K562 (cell line): ENCODE data around the gene ZGLP1. TPM values are rescaled to one million over a fixed set of nuclear protein-coding genes. Genes with fewer than 3 reads are reported as not detected.

Experiments
- ATAC-seq: fragments of 200-7000 bp; cut with Tn5 transposase; 3 replicates; pipeline ENCODE4 v1.9.1; 2020; ENCODE audit warnings: moderate library complexity
- BruUV-seq: library from RNA; stranded (reverse); fragments of 400-500 nt; replicated peaks from 2 replicates; lab custom pipeline; 2021; lab: Mats Ljungman, UMichigan
- CTCF ChIA-PET: fragments of 300-600 bp; formaldehyde crosslinking; extraction: SDS; loops from one replicate; lab custom pipeline; 2021; ENCODE audit warnings: low intra/inter-chr PET ratio; lab: Yijun Ruan, JAX
- POLR2A ChIA-PET: fragments of 300-600, 350-650 bp; sonication (Branson Sonifier 250); formaldehyde crosslinking; extraction: SDS; loops from one replicate; lab custom pipeline; 2021; ENCODE audit warnings: antibody characterized with exemption, inconsistent platforms; lab: Yijun Ruan, JAX
- DNase-seq, 4 experiments: peaks; one replicate each; pipeline versions ENCODE4 v3.0.0 to v3.0.0-alpha.2; 2011 to 2018; ENCODE audit warnings: low spot score in 3 of 4, mixed read lengths in 3 of 4; ENCODE audit errors: extremely low read depth in 1 of 4
- FAIRE-seq: peaks from 2 replicates; lab custom pipeline; 2011; peaks lifted over from hg19 to GRCh38; lab: Jason Lieb, UNC
- H2AFZ ChIP-seq: 2 replicates; pipeline ENCODE4 v1.6.0; 2011; ENCODE audit warnings: low read depth, low read length, control low read depth, inconsistent platforms
- H3K27ac ChIP-seq: fragments of 200-600 bp; 3 replicates; pipeline ENCODE4 v1.8.0; 2011; ENCODE audit warnings: low read depth, mild to moderate bottlenecking, control low read depth, inconsistent platforms, low read length, moderate library complexity, mixed read lengths; ENCODE audit errors: extremely low read depth
- H3K27me3 ChIP-seq, 2 experiments: fragments of 300-600 bp in 1 of 2; 2 replicates in 1 of 2; 3 replicates in 1 of 2; pipeline versions ENCODE4 v1.6.0 to v1.8.0; 2011; ENCODE audit warnings: inconsistent platforms in 2 of 2, low read length in 2 of 2, mild to moderate bottlenecking in 1 of 2, mixed read lengths in 1 of 2, moderate library complexity in 1 of 2; ENCODE audit not compliant: control insufficient read depth in 2 of 2, insufficient read depth in 2 of 2
- H3K36me3 ChIP-seq: fragments of 300-600 bp; 3 replicates; pipeline ENCODE4 v1.8.0; 2011; ENCODE audit warnings: mild to moderate bottlenecking, low read length, inconsistent platforms; ENCODE audit not compliant: control insufficient read depth, insufficient read depth
- H3K4me1 ChIP-seq, 2 experiments: fragments of 200-600 bp in 1 of 2; replicated peaks in 1 of 2; 2 replicates in 1 of 2; 3 replicates in 1 of 2; pipeline versions ENCODE4 v1.5.1 to v1.8.0; 2011; ENCODE audit warnings: inconsistent platforms in 2 of 2, low read length in 2 of 2, mild to moderate bottlenecking in 1 of 2, mixed read lengths in 1 of 2, moderate library complexity in 1 of 2; ENCODE audit not compliant: control insufficient read depth in 2 of 2, insufficient read depth in 2 of 2
- H3K4me2 ChIP-seq: 2 replicates; pipeline ENCODE4 v1.6.1; 2011; ENCODE audit warnings: low read length, control low read depth, inconsistent platforms, mixed read lengths; ENCODE audit not compliant: insufficient read depth
- H3K4me3 ChIP-seq: fragments of 200-600 bp; sonication (generic), shearing (Covaris generic); 2 replicates; pipeline ENCODE4 v1.5.1; 2016; ENCODE audit warnings: control low read depth, inconsistent platforms
- H3K79me2 ChIP-seq: fragments of 200-600 bp; 3 replicates; pipeline ENCODE4 v1.8.0; 2011; ENCODE audit warnings: low read length, inconsistent platforms; ENCODE audit not compliant: control insufficient read depth, insufficient read depth
- H3K9ac ChIP-seq, 2 experiments: 2 replicates each; pipeline versions ENCODE4 v1.6.0 to v1.6.1; 2011; ENCODE audit warnings: low read depth in 2 of 2, low read length in 2 of 2, control low read depth in 1 of 2, inconsistent platforms in 1 of 2, mild to moderate bottlenecking in 1 of 2, mixed read lengths in 1 of 2; ENCODE audit not compliant: insufficient read depth in 1 of 2
- H3K9me1 ChIP-seq: one replicate; pipeline ENCODE4 v1.6.0; 2011; ENCODE audit warnings: inconsistent platforms, mild to moderate bottlenecking, low read length, moderate library complexity; ENCODE audit not compliant: control insufficient read depth, insufficient read depth
- H3K9me3 ChIP-seq: replicated peaks from 2 replicates; pipeline ENCODE4 v1.5.1; 2011; ENCODE audit warnings: low read depth, low read length, inconsistent platforms; ENCODE audit not compliant: control insufficient read depth, insufficient read depth
- H4K20me1 ChIP-seq: replicated peaks from 2 replicates; pipeline ENCODE4 v1.6.1; 2011; ENCODE audit warnings: low read length, inconsistent platforms, mixed read lengths; ENCODE audit not compliant: control insufficient read depth, insufficient read depth
- TCFL5 ChIP-seq: fragments of 250-450 bp; sonication (Bioruptor Pico); conservative IDR thresholded peaks from 2 replicates; pipeline ENCODE4 v1.6.1; 2021; ENCODE audit warnings: mild to moderate bottlenecking, moderate library complexity, matching md5 sums
- ZNF121 ChIP-seq: sonication (generic); formaldehyde crosslinking; conservative IDR thresholded peaks from 2 replicates; pipeline ENCODE4 v1.8.0; 2022; ENCODE audit warnings: missing genetic modification reagents
- ZNF75A ChIP-seq: fragments of 450-650 bp; formaldehyde crosslinking; IDR thresholded peaks from 2 replicates; pipeline ENCODE4 v1.4.0; 2020; ENCODE audit warnings: mild to moderate bottlenecking
- WGBS: fragments of 100-300 bp; shearing (Covaris generic); methylation state at CpG from one replicate; pipeline ENCODE4 v1.1.6; 2016; ENCODE audit warnings: low coverage, mixed read lengths; ENCODE audit not compliant: insufficient coverage; ENCODE audit errors: missing lambda C conversion rate; 5-methylcytosine and 5-hydroxymethylcytosine counted together
- in situ Hi-C: fragments of 300-500 bp; cut with MboI; formaldehyde crosslinking; loops from 4 replicates; pipeline ENCODE4 v1.15.0; 2018; ENCODE audit warnings: inconsistent platforms, mixed read lengths
- intact Hi-C: fragments of 100-400 bp; cut with micrococcal nuclease; formaldehyde crosslinking; loops from 2 replicates; pipeline ENCODE4 v1.14.2; 2022
- polyA plus RNA-seq, 8 experiments: library from polyadenylated mRNA; depleted of rRNA in 4 of 8; stranded (reverse) in 5 of 8; unstranded in 3 of 8; fragments of >200 nt; fragmentation: Nextera tagmentation in 2 of 8; fragmentation: Illumina TruSeq in 1 of 8; extraction: Ambion mirVana in 2 of 8; extraction: Trizol in 1 of 8; gene quantifications; 2 replicates each; pipeline versions ENCODE4 v1.2.1 to v1.2.3, GENCODE V29; 2011 to 2014; ENCODE audit warnings: inconsistent platforms in 1 of 8, missing spikeins in 1 of 8
- total RNA-seq, 7 experiments: library from RNA; depleted of rRNA in 6 of 7; stranded (reverse); fragments of >200 nt in 6 of 7; fragmentation: Illumina TruSeq in 2 of 7; extraction: Trizol in 2 of 7; gene quantifications; 2 replicates each; pipeline versions ENCODE4 v1.2.1 to v1.2.3, GENCODE V29; 2011 to 2021; ENCODE audit warnings: low replicate concordance in 1 of 7

Gene ZGLP1
- total and polyA plus RNA-seq, 9 of the 15 experiments (the other 6 are each of a cell fraction or from before 2014, with no cell fraction given) = 0.24 to 4.5 (median 2.2) TPM

DNA sequence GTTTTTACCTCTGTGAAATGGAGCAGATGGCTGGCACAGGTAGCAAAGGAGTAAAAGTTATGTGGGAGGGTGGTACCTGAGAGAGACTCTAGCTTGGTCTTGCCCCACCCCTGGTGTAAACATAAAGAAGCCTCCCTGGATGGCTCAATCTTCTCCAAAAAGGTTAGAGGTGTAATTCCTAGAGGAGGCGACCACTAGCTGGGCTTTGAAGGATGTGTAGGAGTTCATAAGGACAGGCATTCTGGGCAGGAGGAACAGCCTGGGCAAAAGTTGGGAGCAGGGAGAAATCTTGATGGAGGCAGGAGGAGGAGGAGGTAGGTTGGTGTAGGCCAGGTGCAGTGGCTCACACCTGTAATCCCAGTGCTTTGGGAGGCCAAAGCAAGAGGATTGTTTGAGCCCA is 30.7 kb downstream of the ZGLP1 start:
- no peak overlapping the region for H3K4me3 ChIP-seq
- H3K9me1 ChIP-seq = no peaks in the 10 kb centered on the region
- ATAC-seq = no peak
- peaks cover 10 to 11% of the 10 kb centered on the region in 2 experiments; a peak in 4 of 5 replicates for H3K4me1 ChIP-seq
- H3K9ac ChIP-seq = no peak overlapping the region
- no TSS peak for BruUV-seq
- intact Hi-C loops (no loop called here), in situ Hi-C loops (no loop called here)
- FAIRE-seq = no peak
- H2AFZ ChIP-seq = no peak overlapping the region
- H3K4me2 ChIP-seq = no peak overlapping the region
- no peak for DNase-seq
- H3K9me3 ChIP-seq = no peaks in the 10 kb centered on the region
- H3K27ac ChIP-seq = no peak overlapping the region
- TF ChIP-seq ZNF121 (CRISPR knock-in tag) (0 out of 2 replicates have a peak, but pooled peaks have one; percentile 12), ZNF75A (CRISPR knock-in tag) (no peak)
- peaks cover 8% of the 10 kb centered on the region; the same call in 2 of the 3 replicates for H3K79me2 ChIP-seq
- WGBS = 91% methylated on average over 1 of the region's 1 CpG
- ChIA-PET POLR2A (interaction anchor here (0.6 to 0.9 kb wide), 3 partner anchors 8 to 252 kb away, joined by 3 to 5 read pairs (median 3); partner anchors contain the start of genes ICAM1 and ICAM5), CTCF (no interaction called here)
- no peaks in the 10 kb centered on the region for H4K20me1 ChIP-seq
- peaks cover 82% of the 10 kb centered on the region; the same call in 2 of the 3 replicates for H3K36me3 ChIP-seq
- H3K27me3 ChIP-seq = no peaks in the 10 kb centered on the region

DNA sequence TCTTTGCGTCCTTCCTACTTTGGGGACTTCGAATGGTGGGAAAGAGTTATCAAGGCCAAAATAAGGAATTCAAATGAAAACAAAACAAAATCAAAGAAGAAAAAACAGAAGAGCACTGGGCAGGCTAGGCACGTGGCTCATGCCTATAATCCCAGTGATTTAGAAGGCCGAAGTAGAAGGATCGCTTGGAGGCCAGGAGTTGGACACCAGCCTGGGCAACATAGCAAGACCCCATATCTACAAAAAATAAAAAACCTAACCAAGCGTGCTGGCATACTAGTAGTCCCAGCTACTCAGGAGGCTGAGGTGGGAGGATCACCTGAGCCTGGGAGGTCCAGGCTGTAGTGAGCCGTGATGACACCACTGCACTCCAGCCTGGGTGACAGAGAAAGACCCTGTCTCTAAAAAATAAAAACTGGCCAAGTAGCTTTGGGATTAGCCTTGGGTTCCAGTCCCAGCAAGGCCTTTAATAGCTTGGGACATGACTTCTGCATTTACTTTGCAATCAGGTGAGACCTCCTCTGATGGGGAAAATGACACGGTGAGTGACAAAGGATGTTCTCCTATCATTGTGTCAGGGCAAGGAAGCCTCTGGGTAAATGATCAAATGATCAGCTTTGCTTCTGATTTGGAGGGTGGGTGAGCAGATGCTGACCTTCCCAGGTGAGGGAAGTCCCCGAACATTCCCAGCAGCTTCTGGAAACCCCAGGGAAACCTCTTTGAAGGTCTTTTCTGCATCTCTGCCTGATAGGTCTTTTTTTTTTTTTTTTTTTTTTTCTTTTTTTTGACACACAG is 31.6 kb downstream of the ZGLP1 start:
- no peaks in the 10 kb centered on the region for H3K27me3 ChIP-seq
- ATAC-seq (no peak), DNase-seq (no peak), FAIRE-seq (no peak)
- in situ Hi-C loops (no loop called here), intact Hi-C loops (no loop called here)
- H3K9ac ChIP-seq = no peak overlapping the region
- peaks cover under 1% of the 10 kb centered on the region for H3K79me2 ChIP-seq
- WGBS = 91% methylated on average over 9 of the region's 9 CpGs
- peaks cover 77% of the 10 kb centered on the region; the same call in 2 of the 3 replicates for H3K36me3 ChIP-seq
- no TSS peak for BruUV-seq
- H3K4me1 ChIP-seq = peaks cover 1 to 2% of the 10 kb centered on the region in 2 experiments; a peak in 3 of 5 replicates
- no peaks in the 10 kb centered on the region for H3K9me3 ChIP-seq
- no peak overlapping the region for H3K27ac ChIP-seq
- H3K4me2 ChIP-seq = no peak overlapping the region
- TF ChIP-seq TCFL5 (CRISPR knock-in tag) (no peak), ZNF121 (CRISPR knock-in tag) (peak; percentile 86)
- no peak overlapping the region for H2AFZ ChIP-seq
- no peak overlapping the region for H3K4me3 ChIP-seq
- H4K20me1 ChIP-seq = no peaks in the 10 kb centered on the region
- no peaks in the 10 kb centered on the region for H3K9me1 ChIP-seq
- ChIA-PET POLR2A (interaction anchor here (0.6 to 1.0 kb wide), 4 partner anchors 12 to 251 kb away, joined by 3 to 5 read pairs (median 3); partner anchors contain the start of gene ICAM5), CTCF (no interaction called here)
